ENCODE results near the gene VAMP1.
"Not testable (repeated sequence)": the region's sequence is repeated elsewhere in the genome, so short reads cannot be mapped to it uniquely, and the experiment has no call there.

VAMP1 gene

GRCh38 chr12:6451348-6452244 lies 18.9 kb downstream of the VAMP1 start, which contains the start of gene TAPBPL:
Gene TAPBPL (plus strand): TSS chr12:6452042. CDS start chr12:6452249, 207 bp downstream.
- peak; percentile 43 for DNase-seq (ENCODE audit: low spot score)

- DNase-seq (ENCODE audit: low spot score): no peak
Measured at GRCh38 chr12:6450869-6451347, 19.6 kb downstream of the VAMP1 start.

GRCh38 chr12:6450091-6450868 lies 20.2 kb downstream of the VAMP1 start:
- DNase-seq (ENCODE audit: low spot score): no peak

GRCh38 chr12:6444704-6445688 lies 25.5 kb downstream of the VAMP1 start, which contains the start of gene CD27:
Gene CD27 (plus strand): TSS chr12:6444955. CDS start chr12:6445096, 141 bp downstream.
- DNase-seq (ENCODE audit: low spot score): no peak

- DNase-seq (ENCODE audit: low spot score): no peak
Measured at GRCh38 chr12:6444031-6444430, 26.4 kb downstream of the VAMP1 start.

GRCh38 chr12:6443361-6443983 lies 27.0 kb downstream of the VAMP1 start:
- no peak for DNase-seq (ENCODE audit: low spot score)

- no peak for DNase-seq (ENCODE audit: low spot score)
Measured at GRCh38 chr12:6442836-6443235, 27.6 kb downstream of the VAMP1 start.

- no peak for DNase-seq (ENCODE audit: low spot score)
Measured at GRCh38 chr12:6440391-6440790, 30.1 kb downstream of the VAMP1 start.

GRCh38 chr12:6438345-6438744 lies 32.1 kb downstream of the VAMP1 start:
- no peak for DNase-seq (ENCODE audit: low spot score)

- DNase-seq (ENCODE audit: low spot score): no peak
Measured at GRCh38 chr12:6437586-6437985, 32.9 kb downstream of the VAMP1 start.

- no peak for DNase-seq (ENCODE audit: low spot score)
Measured at GRCh38 chr12:6435961-6436715, 34.3 kb downstream of the VAMP1 start.

GRCh38 chr12:6434205-6435140 lies 36.0 kb downstream of the VAMP1 start:
- no peak for DNase-seq (ENCODE audit: low spot score)

- no peak for DNase-seq (ENCODE audit: low spot score)
Measured at GRCh38 chr12:6432991-6433390, 37.5 kb downstream of the VAMP1 start.

- no peak for DNase-seq (ENCODE audit: low spot score)
Measured at GRCh38 chr12:6430124-6430989, 40.1 kb downstream of the VAMP1 start.

- no peak for DNase-seq (ENCODE audit: low spot score)
Measured at GRCh38 chr12:6428326-6428725, 42.2 kb downstream of the VAMP1 start.

GRCh38 chr12:6427796-6428195 lies 42.7 kb downstream of the VAMP1 start:
- DNase-seq (ENCODE audit: low spot score): not testable (repeated sequence)

GRCh38 chr12:6426882-6427671 lies 43.4 kb downstream of the VAMP1 start:
- no peak for DNase-seq (ENCODE audit: low spot score)

All from HuH-7 (cell line).